Testis (tissue), 3 donors: ENCODE results near the gene YIPF3. TPM values are rescaled to one million over a fixed set of nuclear protein-coding genes. Genes with fewer than 3 reads are reported as not detected.
A peak's percentile ranks its signal among the peaks of the same experiment; 100 is the strongest.

Experiments
- DNase-seq: peaks from one replicate; pipeline ENCODE4 v3.0.0-alpha.2; 2019
- H3K27ac ChIP-seq, 2 donors: fragments of 200-600 bp; sonication (generic); one replicate each; pipeline ENCODE4 v1.5.1; 2019
- H3K27me3 ChIP-seq: fragments of 200-600 bp; sonication (generic); one replicate; pipeline ENCODE4 v1.5.1; 2019
- H3K36me3 ChIP-seq: fragments of 200-600 bp; sonication (generic); one replicate; pipeline ENCODE4 v1.5.1; 2017; ENCODE audit warnings: low read depth; ENCODE audit errors: missing control alignments
- H3K4me1 ChIP-seq: fragments of 200-600 bp; sonication (generic); one replicate; pipeline ENCODE4 v1.5.1; 2019
- H3K4me3 ChIP-seq, 2 donors: fragments of 200-600 bp; sonication (generic); one replicate each; pipeline ENCODE4 v1.5.1; 2017 to 2019
- H3K9me3 ChIP-seq: fragments of 200-600 bp; sonication (generic); one replicate; pipeline ENCODE4 v1.5.1; 2017
- POLR2A ChIP-seq: fragments of 450-650 bp; IDR thresholded peaks from one replicate; pipeline ENCODE4 v1.6.1; 2017; ENCODE audit warnings: antibody characterized with exemption, mild to moderate bottlenecking, moderate library complexity
- WGBS, 2 donors: methylation state at CpG; one replicate each; pipeline ENCODE4 v1.1.5; 2018; 5-methylcytosine and 5-hydroxymethylcytosine counted together
- intact Hi-C: fragments of 100-400 bp; cut with DNase I; formaldehyde crosslinking; loops from one replicate; pipeline ENCODE4 v1.15.1; 2023; ENCODE audit warnings: low total_unique reads
- polyA plus RNA-seq: library from polyadenylated mRNA; stranded (reverse); fragments of 350-450 nt; fragmentation: Illumina TruSeq; extraction: RNeasy Lipid Tissue Mini Kit (QIAGEN cat#74804); gene quantifications from one replicate; pipeline ENCODE4 v1.2.3, GENCODE V29; 2014; ENCODE audit warnings: low read depth, low replicate concordance; ENCODE audit not compliant: insufficient read depth
- total RNA-seq, 2 donors: library from RNA; depleted of rRNA; stranded (reverse); fragments of >200 nt; gene quantifications; one replicate each; pipeline ENCODE4 v1.2.3, GENCODE V29; 2016
- TF ChIP-seq, protein P1 (sequence below), 3 experiments: fragments of 450-650 bp in 2 of 3; fragments of 200-600 bp in 1 of 3; sonication (generic) in 1 of 3; IDR thresholded peaks; one replicate each; pipeline ENCODE4 v1.5.1; 2016 to 2019; ENCODE audit warnings: antibody characterized with exemption in 3 of 3, mild to moderate bottlenecking in 2 of 3, moderate library complexity in 1 of 3

YIPF3 gene
- total and polyA plus RNA-seq, 3 donors from 2014 or later: 130 to 138 (median 131) TPM

DNA sequence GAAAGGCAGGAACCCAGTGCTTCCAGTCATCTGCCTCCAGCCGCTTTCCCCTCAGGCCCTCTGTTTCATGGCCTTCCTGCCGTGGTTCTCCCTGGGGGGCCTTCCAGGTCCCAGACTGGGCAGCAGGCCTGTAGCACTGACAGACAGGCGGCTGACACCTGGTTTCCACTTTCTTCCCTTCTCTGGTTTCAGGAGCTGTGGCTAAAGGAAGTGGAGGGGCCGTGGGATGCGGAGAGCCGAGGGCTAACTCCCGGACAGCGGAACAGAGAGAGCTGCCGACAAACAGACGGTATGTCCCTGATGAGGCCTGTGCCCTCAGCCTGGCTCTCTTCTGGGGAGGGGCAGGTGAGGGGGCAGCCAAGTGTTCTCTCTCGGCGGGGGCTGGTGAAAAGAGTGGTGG, 19.0 kb downstream of the YIPF3 start:
- 82 to 87% methylated on average over 9 to 12 of the region's 12 CpGs for WGBS, 2 donors
- intact Hi-C loops: no loop called here
- TF ChIP-seq, protein P1, sequence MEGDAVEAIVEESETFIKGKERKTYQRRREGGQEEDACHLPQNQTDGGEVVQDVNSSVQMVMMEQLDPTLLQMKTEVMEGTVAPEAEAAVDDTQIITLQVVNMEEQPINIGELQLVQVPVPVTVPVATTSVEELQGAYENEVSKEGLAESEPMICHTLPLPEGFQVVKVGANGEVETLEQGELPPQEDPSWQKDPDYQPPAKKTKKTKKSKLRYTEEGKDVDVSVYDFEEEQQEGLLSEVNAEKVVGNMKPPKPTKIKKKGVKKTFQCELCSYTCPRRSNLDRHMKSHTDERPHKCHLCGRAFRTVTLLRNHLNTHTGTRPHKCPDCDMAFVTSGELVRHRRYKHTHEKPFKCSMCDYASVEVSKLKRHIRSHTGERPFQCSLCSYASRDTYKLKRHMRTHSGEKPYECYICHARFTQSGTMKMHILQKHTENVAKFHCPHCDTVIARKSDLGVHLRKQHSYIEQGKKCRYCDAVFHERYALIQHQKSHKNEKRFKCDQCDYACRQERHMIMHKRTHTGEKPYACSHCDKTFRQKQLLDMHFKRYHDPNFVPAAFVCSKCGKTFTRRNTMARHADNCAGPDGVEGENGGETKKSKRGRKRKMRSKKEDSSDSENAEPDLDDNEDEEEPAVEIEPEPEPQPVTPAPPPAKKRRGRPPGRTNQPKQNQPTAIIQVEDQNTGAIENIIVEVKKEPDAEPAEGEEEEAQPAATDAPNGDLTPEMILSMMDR (IDR thresholded peaks at IDR 0.05): no peak
- TF ChIP-seq POLR2A: no peak
- H3K27me3 ChIP-seq: no peaks in the 10 kb centered on the region
- H3K27ac ChIP-seq: no peak overlapping the region
- H3K4me3 ChIP-seq: no peak overlapping the region
- peaks cover 39% of the 10 kb centered on the region for H3K4me1 ChIP-seq
- H3K36me3 ChIP-seq: no peaks in the 10 kb centered on the region
- H3K9me3 ChIP-seq: no peaks in the 10 kb centered on the region
- no peak for DNase-seq

DNA sequence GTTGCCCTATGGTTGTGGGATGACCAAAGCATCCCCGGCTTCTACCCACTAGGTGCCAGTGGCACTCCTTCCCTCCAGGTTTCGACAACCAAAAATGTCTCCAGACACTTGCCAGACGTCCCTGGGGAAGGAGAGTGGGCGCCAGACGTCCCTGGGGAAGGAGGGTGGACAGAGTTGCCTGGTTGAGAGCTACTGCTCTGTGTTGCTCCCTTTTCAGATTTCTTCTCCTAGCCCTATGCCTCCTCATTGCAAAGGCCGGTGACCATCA, 19.7 kb downstream of the YIPF3 start:
- Histone ChIP-seq H3K27ac (peak overlapping the region in 1 of 2 donors; percentile 45), H3K27me3 (no peaks in the 10 kb centered on the region)
- no peak for DNase-seq

DNA sequence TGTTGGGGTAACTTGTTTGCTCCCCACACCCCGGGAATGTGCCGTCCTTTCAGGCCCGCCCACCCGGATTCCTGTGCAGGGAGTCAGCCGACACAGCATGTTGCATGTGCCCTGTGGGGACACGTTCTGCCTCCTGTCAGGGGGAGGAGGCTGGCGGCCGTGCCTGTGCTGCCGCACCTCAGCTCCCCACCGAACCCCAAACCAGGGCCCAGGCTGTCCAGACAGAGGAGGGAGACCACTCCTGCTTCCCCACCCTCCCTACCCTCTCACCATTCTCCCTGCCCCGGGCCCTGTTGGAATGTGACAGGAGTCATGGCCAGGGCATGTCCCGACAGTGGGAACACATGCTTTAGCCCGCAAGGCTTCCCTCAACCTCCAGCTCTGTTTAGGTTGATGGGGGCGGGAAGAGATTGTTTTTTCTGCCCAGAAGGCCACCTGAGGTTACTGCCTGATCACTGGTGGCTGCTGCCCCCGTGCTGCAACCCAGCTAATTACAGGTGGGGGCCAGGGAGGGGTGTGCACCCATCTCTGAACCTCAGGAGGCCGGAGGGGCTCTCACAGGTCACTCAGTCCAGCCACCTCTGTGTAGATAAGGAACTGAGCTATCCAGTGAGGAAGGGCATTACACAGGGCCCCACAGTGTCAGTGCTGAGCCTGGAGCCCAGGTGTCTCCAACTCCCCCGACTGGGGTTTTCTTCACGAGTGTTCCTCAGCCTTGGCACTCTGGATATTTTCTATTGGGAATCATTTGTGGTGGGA, 20.2 kb downstream of the YIPF3 start:
- no peaks in the 10 kb centered on the region for H3K27me3 ChIP-seq
- H3K4me3 ChIP-seq: no peak overlapping the region
- H3K36me3 ChIP-seq: no peaks in the 10 kb centered on the region
- DNase-seq: peak; percentile 51
- intact Hi-C loops: no loop called here
- peaks cover 50% of the 10 kb centered on the region for H3K4me1 ChIP-seq
- TF ChIP-seq POLR2A: no peak
- TF ChIP-seq, protein P1 (IDR thresholded peaks at IDR 0.05): peak; percentile 29 to 51 (median 51)
- H3K9me3 ChIP-seq: no peaks in the 10 kb centered on the region
- WGBS, 2 donors: 48 to 60% methylated on average over 12 to 18 of the region's 18 CpGs
- peak overlapping the region in 1 of 2 donors; percentile 45 for H3K27ac ChIP-seq

More for the DNA sequence above, 19.7 kb downstream of the YIPF3 start:
- Histone ChIP-seq H3K9me3 (no peaks in the 10 kb centered on the region), H3K4me3 (no peak overlapping the region), H3K36me3 (no peaks in the 10 kb centered on the region), H3K4me1 (peaks cover 45% of the 10 kb centered on the region)
- TF ChIP-seq, protein P1 (IDR thresholded peaks at IDR 0.05): no peak
- 77 to 86% methylated on average over 6 of the region's 6 CpGs for WGBS, 2 donors
- intact Hi-C loops: no loop called here

DNA sequence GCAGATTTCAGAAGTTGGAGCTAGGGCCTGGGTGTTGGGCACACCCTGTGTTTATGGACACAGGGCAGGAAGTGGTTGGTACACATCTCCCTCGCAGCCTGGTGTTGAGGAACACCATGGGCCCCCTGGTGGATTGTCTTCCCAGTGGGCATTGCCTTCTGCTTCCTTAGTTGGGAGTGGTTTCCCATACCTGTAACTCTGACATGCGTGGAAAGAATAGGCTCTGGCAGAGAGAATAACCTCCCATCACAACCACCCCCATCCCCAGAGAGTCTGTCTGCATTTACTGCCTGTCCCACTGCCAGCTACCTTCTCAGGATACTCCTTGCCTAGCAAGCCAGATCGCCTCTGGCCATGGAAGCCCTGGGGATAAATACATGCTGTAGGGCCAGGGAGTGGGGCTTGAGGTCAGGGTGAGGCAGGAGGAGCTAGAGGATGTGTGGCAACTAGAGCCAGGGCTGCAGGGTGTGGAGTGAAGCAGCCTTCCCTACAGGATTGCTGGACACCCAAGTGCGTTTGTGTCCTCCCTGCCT, 21.3 kb downstream of the YIPF3 start:
- H3K4me1 ChIP-seq: peaks cover 52% of the 10 kb centered on the region
- intact Hi-C loops: no loop called here

More for the DNA sequence above, 21.3 kb downstream of the YIPF3 start:
- 75 to 79% methylated on average over 3 to 4 of the region's 4 CpGs for WGBS, 2 donors
- no peaks in the 10 kb centered on the region for H3K36me3 ChIP-seq
- no peak overlapping the region for H3K4me3 ChIP-seq
- no peak overlapping the region for H3K27ac ChIP-seq
- DNase-seq: no peak
- no peaks in the 10 kb centered on the region for H3K9me3 ChIP-seq
- no peak for TF ChIP-seq POLR2A
- TF ChIP-seq, protein P1 (IDR thresholded peaks at IDR 0.05): no peak
- no peaks in the 10 kb centered on the region for H3K27me3 ChIP-seq
